OCI-LY1 (cell line): ENCODE data around the gene CHI3L1.

Experiments
- EZH2 ChIP-seq: fragments of 200-600 bp; sonication (generic), shearing (Covaris generic); IDR thresholded peaks from 2 replicates; pipeline ENCODE4 v1.8.0; 2017; ENCODE audit warnings: borderline replicate concordance, mixed run types, mild to moderate bottlenecking, antibody characterized with exemption, low read length, moderate library complexity, mixed read lengths
- TF ChIP-seq, protein P1 (sequence below): fragments of 200-600 bp; sonication (generic), shearing (Covaris generic); IDR thresholded peaks from 2 replicates; pipeline ENCODE4 v1.5.1; 2017; ENCODE audit warnings: mild to moderate bottlenecking, antibody characterized with exemption, low read length, moderate library complexity, mixed read lengths

DNA sequence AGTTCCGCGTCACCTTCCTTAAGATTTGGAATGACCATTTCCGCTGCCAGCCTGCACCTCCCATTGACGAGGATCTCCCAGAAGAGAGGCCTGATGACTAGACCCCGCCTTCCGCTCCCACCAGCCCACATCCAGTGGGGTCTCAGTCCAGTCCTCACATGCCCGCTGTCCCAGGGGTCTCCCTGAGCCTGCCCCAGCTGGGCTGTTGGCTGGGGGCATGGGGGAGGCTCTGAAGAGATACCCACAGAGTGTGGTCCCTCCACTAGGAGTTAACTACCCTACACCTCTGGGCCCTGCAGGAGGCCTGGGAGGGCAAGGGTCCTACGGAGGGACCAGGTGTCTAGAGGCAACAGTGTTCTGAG lies 20.7 kb downstream of the CHI3L1 start:
- TF ChIP-seq, protein P1, sequence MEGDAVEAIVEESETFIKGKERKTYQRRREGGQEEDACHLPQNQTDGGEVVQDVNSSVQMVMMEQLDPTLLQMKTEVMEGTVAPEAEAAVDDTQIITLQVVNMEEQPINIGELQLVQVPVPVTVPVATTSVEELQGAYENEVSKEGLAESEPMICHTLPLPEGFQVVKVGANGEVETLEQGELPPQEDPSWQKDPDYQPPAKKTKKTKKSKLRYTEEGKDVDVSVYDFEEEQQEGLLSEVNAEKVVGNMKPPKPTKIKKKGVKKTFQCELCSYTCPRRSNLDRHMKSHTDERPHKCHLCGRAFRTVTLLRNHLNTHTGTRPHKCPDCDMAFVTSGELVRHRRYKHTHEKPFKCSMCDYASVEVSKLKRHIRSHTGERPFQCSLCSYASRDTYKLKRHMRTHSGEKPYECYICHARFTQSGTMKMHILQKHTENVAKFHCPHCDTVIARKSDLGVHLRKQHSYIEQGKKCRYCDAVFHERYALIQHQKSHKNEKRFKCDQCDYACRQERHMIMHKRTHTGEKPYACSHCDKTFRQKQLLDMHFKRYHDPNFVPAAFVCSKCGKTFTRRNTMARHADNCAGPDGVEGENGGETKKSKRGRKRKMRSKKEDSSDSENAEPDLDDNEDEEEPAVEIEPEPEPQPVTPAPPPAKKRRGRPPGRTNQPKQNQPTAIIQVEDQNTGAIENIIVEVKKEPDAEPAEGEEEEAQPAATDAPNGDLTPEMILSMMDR = no peak
- TF ChIP-seq EZH2 = no peak
